ENCODE measurements around the gene HBZ. TPM values are rescaled to one million over a fixed set of nuclear protein-coding genes. Genes with fewer than 3 reads are reported as not detected.

The HBZ gene
- total and polyA plus RNA-seq, 2 of the 8 experiments (the other 6 are each of a cell fraction or from before 2014, with no cell fraction given) = 0.12 TPM; not detected in 1

- H2BK120ac ChIP-seq (replicated peaks; ENCODE audit: low read depth, low read length) = no peak overlapping the region
- H3K9me3 ChIP-seq (ENCODE audit: insufficient read depth in 2 of 2, low read depth in 1 of 2, low read length in 1 of 2) = no peaks in the 10 kb centered on the region
- no peak overlapping the region for H3K18ac ChIP-seq (ENCODE audit: extremely low read depth, low read length)
- WGBS, 2 experiments (ENCODE audit: extremely low coverage in 1 of 2, insufficient coverage in 1 of 2, insufficient read length in 1 of 2, insufficient replicate concordance in 2 of 2, low coverage in 1 of 2, low lambda C conversion rate in 2 of 2, missing lambda C conversion rate in 1 of 2) = 92% methylated on average over 5 of the region's 5 CpGs; no CpG with 5 or more reads in 1 of the 2 experiments
- no peak overlapping the region for H2BK12ac ChIP-seq (ENCODE audit: low read depth, low read length)
- H3K23me2 ChIP-seq (ENCODE audit: low read depth, low read length) = no peaks in the 10 kb centered on the region
- peaks cover 0 to 1% (median 0%) of the 10 kb centered on the region in 4 experiments; a peak in 1 of 7 replicates for H3K4me1 ChIP-seq (replicated peaks in 1 of 4; ENCODE audit: control insufficient read depth in 3 of 4, insufficient read depth in 4 of 4, low read length in 3 of 4)
- ChIA-PET CTCF (ENCODE audit: partially characterized antibody) (interaction anchor here (0.7 to 5.8 kb wide), 9 partner anchors 8 to 258 kb away, joined by 3 to 80 read pairs (median 6); partner anchors contain the start of genes HBQ1, POLR3K and SNRNP25), POLR2A (ENCODE audit: partially characterized antibody) (interaction anchor here (0.5 to 1.6 kb wide), 5 partner anchors 12 to 80 kb away, joined by 3 to 4 read pairs (median 3); partner anchors contain the start of gene RHBDF1)
- H3K4ac ChIP-seq (replicated peaks; ENCODE audit: insufficient read length, low read depth, low read length) = no peak overlapping the region
- H3K36me3 ChIP-seq (ENCODE audit: control insufficient read depth in 2 of 4, insufficient read depth in 4 of 4, low read length in 3 of 4) = peaks cover 0 to 3% (median 0%) of the 10 kb centered on the region in 4 experiments; a peak in 1 of 8 replicates
- no peak overlapping the region for H2AFZ ChIP-seq (ENCODE audit: low read length)
- FAIRE-seq (no peak), DNase-seq (ENCODE audit: low read depth in 1 of 2, low spot score in 2 of 2) (no peak)
- no peak overlapping the region for H3K4me3 ChIP-seq (ENCODE audit: extremely low read depth in 1 of 4, insufficient read depth in 2 of 4, low read depth in 3 of 4, low read length in 4 of 4)
- no peak overlapping the region for H4K91ac ChIP-seq (replicated peaks; ENCODE audit: insufficient read length, low read length)
- no peak overlapping the region for H3K56ac ChIP-seq (replicated peaks; ENCODE audit: insufficient read length, low read depth, low read length)
- H3K14ac ChIP-seq (ENCODE audit: insufficient read length) = no peak overlapping the region
- H4K5ac ChIP-seq (ENCODE audit: insufficient read length, low read depth, low read length) = no peak overlapping the region
- peaks cover 0 to 5% of the 10 kb centered on the region in 2 experiments for H4K20me1 ChIP-seq (replicated peaks in 1 of 2; ENCODE audit: control insufficient read depth in 1 of 2, insufficient read depth in 2 of 2, low read length in 2 of 2)
- no peak overlapping the region for H2AK5ac ChIP-seq (ENCODE audit: low read depth, low read length)
- no peak overlapping the region for H2BK20ac ChIP-seq (ENCODE audit: low read length)
- no peaks in the 10 kb centered on the region for H3K79me1 ChIP-seq (ENCODE audit: low read depth, low read length)
- no peak overlapping the region for H4K8ac ChIP-seq (ENCODE audit: extremely low read depth, insufficient read depth, low read length)
- H3K27ac ChIP-seq (ENCODE audit: low read depth, low read length) = no peak overlapping the region
- no peak overlapping the region for H3K9ac ChIP-seq (replicated peaks in 1 of 4; ENCODE audit: extremely low read depth in 1 of 4, low read depth in 3 of 4, low read length in 3 of 4)
- H3K23ac ChIP-seq (ENCODE audit: insufficient read length) = no peak overlapping the region
- H2BK5ac ChIP-seq (ENCODE audit: low read depth, low read length) = no peak overlapping the region
- no peak overlapping the region for H2BK15ac ChIP-seq (ENCODE audit: low read length)
- H3K79me2 ChIP-seq (ENCODE audit: control insufficient read depth in 1 of 2, insufficient read depth in 2 of 2, low read length in 2 of 2) = no peaks in the 10 kb centered on the region
- no peak overlapping the region for H3K4me2 ChIP-seq (ENCODE audit: insufficient read depth in 1 of 2, low read depth in 2 of 2, low read length in 2 of 2)
- no peaks in the 10 kb centered on the region; a peak in 1 of 7 replicates for H3K27me3 ChIP-seq (replicated peaks in 1 of 4; ENCODE audit: control insufficient read depth in 3 of 4, extremely low read depth in 1 of 4, insufficient read depth in 3 of 4, low read length in 3 of 4)
- no peak for TF ChIP-seq RBBP5 (IDR thresholded peaks at IDR 0.05; ENCODE audit: borderline replicate concordance, low read depth, low read length)
- no peak for TF ChIP-seq CREB1 (IDR thresholded peaks at IDR 0.05)
- TF ChIP-seq NANOG (IDR thresholded peaks at IDR 0.05; ENCODE audit: insufficient read depth, low read depth, low read length, poor library complexity, severe bottlenecking) = no peak
- TF ChIP-seq CEBPB (IDR thresholded peaks at IDR 0.05; ENCODE audit: low read depth, low read length) = no peak
- TF ChIP-seq E2F6 (IDR thresholded peaks at IDR 0.05) = no peak
- TF ChIP-seq TAF7 (optimal IDR thresholded peaks at IDR 0.05; ENCODE audit: borderline replicate concordance, low read depth, low read length) = no peak
- TF ChIP-seq BRCA1 (IDR thresholded peaks at IDR 0.05; ENCODE audit: low read depth, low read length) = no peak
- no peak for TF ChIP-seq EGR1 (IDR thresholded peaks at IDR 0.05; ENCODE audit: borderline replicate concordance, low read depth, low read length)
- TF ChIP-seq SIX5 (IDR thresholded peaks at IDR 0.05; ENCODE audit: low read depth, low read length) = no peak
- TF ChIP-seq SP1 (IDR thresholded peaks at IDR 0.05; ENCODE audit: low read depth, low read length) = no peak
- no peak for TF ChIP-seq MAFK (IDR thresholded peaks at IDR 0.05; ENCODE audit: low read depth, low read length)
- no peak for TF ChIP-seq RXRA (IDR thresholded peaks at IDR 0.05; ENCODE audit: insufficient read depth, low read depth, low read length)
- TF ChIP-seq SP2 (IDR thresholded peaks at IDR 0.05; ENCODE audit: low read length) = no peak
- TF ChIP-seq EP300 (IDR thresholded peaks at IDR 0.05; ENCODE audit: borderline replicate concordance in 1 of 2, low read depth in 2 of 2, low read length in 2 of 2) = no peak
These were observed 48.1 kb upstream of the HBZ start for GRCh38 chr16:104355-104754.
